ENCODE measurements around the gene RMI2.

DNA sequence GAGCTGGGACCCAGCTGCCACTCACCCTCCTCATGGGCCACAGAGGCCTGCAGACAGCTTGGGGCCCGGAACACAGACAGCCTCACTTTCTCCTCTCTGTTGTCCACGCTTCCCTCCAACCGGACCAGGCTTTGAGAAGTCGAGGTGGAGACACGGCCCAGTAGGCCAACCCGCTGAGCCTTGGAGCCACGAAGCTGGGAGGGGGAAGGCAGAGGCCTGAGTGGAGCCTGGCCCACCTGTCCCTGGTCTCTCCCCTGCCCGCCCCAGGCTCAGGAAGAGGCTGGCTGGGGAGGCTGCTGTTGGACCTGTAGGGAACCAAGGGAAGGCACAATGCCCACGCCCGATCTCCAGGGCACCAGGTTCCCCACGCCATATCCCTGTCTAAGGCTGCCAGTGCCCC lies 48.1 kb downstream of the RMI2 start:
- TF ChIP-seq CTCF (IDR thresholded peaks at IDR 0.05) (no peak), EP300 (IDR thresholded peaks at IDR 0.05) (no peak)
